ENCODE measurements around the gene GPR183.

Gene GPR183

DNA sequence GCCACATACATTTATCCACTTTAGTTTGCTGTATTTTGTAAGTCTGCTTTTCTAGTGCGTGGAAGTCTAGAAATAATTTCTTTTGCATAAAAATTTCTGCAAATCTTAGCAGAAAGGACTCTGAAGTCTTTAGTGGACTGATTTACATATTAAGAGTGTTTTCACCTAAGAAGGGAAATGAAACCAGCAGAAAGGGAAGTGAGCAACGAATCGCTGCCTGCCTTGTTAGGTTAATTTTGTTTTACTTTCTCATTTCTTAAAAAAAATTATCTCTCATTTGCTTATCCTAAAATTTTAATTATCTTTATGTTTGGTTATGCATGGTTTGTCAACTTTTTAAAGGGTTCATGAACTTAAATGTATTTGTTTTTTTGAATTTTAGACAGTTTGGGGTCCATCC lies 48.3 kb downstream of the GPR183 start:
- no peak for DNase-seq (ENCODE audit: extremely low spot score)
- TF ChIP-seq FOXA1 (IDR thresholded peaks at IDR 0.05) (no peak), SP1 (IDR thresholded peaks at IDR 0.05) (no peak), SUZ12 (IDR thresholded peaks at IDR 0.05) (no peak), ZNF384 (IDR thresholded peaks at IDR 0.05) (no peak), BHLHE40 (IDR thresholded peaks at IDR 0.05; ENCODE audit: borderline replicate concordance) (no peak), ARNT (IDR thresholded peaks at IDR 0.05) (no peak), LEF1 (IDR thresholded peaks at IDR 0.05; ENCODE audit: borderline replicate concordance) (no peak), ELF4 (IDR thresholded peaks at IDR 0.05) (no peak), FOXM1 (IDR thresholded peaks at IDR 0.05; ENCODE audit: borderline replicate concordance) (no peak), CTBP1 (IDR thresholded peaks at IDR 0.05; ENCODE audit: borderline replicate concordance) (no peak), NFRKB (IDR thresholded peaks at IDR 0.05) (no peak), HDGF (IDR thresholded peaks at IDR 0.05; ENCODE audit: borderline replicate concordance) (no peak), FOXK2 (IDR thresholded peaks at IDR 0.05) (no peak), TARDBP (IDR thresholded peaks at IDR 0.05) (no peak), L3MBTL2 (conservative IDR thresholded peaks at IDR 0.05) (no peak)
- TF ChIP-seq, protein P1, sequence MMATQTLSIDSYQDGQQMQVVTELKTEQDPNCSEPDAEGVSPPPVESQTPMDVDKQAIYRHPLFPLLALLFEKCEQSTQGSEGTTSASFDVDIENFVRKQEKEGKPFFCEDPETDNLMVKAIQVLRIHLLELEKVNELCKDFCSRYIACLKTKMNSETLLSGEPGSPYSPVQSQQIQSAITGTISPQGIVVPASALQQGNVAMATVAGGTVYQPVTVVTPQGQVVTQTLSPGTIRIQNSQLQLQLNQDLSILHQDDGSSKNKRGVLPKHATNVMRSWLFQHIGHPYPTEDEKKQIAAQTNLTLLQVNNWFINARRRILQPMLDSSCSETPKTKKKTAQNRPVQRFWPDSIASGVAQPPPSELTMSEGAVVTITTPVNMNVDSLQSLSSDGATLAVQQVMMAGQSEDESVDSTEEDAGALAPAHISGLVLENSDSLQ (IDR thresholded peaks at IDR 0.05), result no peak
- CTCF ChIA-PET, result no interaction called here
- POLR2A ChIA-PET, result no interaction called here

DNA sequence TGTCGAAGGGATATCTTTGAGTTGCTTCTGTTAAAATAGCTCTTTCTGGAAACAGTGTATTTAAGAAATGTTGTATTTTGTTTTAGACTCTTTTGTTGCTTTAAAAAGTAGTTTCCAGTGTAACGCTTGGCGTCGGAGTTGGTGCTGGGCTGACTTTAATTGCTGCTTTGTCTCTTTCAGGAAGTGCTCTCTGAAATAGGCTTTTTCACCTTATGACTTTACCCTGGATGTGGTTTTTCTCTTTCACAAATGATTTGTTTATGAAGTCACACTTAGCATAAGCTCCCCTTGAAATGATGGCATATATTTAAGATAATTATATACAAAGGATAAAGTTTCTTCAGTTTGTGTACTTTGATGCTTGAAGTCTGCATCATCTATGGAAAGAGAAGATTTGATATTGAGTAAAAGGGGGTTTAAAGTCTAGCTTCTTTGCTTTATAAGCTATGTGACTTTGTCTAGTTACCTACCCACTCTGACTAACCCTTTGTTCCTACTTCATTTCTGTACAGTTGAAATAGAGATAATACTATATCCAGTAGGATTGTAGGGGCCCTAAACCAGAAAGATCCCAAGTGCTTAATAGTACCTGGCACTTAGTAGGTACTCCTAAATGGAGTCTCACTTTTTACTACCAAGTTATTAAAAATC lies 48.9 kb downstream of the GPR183 start, which contains the start of gene GPR18:
GPR18 (minus strand) TSS at position 170 of the 651 bp plus-strand sequence. CDS start 2,507 bp downstream, outside the sequence.
- ChIA-PET POLR2A (interaction anchor here (1.0 kb wide), 1 partner anchor 58 kb away, joined by 4 read pairs; the partner anchor contains the start of gene UBAC2), CTCF (no interaction called here)
- TF ChIP-seq TARDBP (IDR thresholded peaks at IDR 0.05) (no peak), FOXM1 (IDR thresholded peaks at IDR 0.05; ENCODE audit: borderline replicate concordance) (no peak), NFRKB (IDR thresholded peaks at IDR 0.05) (no peak), LEF1 (IDR thresholded peaks at IDR 0.05; ENCODE audit: borderline replicate concordance) (no peak), ZNF384 (IDR thresholded peaks at IDR 0.05) (no peak), HDGF (IDR thresholded peaks at IDR 0.05; ENCODE audit: borderline replicate concordance) (no peak), SUZ12 (IDR thresholded peaks at IDR 0.05) (no peak), CTBP1 (IDR thresholded peaks at IDR 0.05; ENCODE audit: borderline replicate concordance) (no peak), FOXK2 (IDR thresholded peaks at IDR 0.05) (no peak), SP1 (IDR thresholded peaks at IDR 0.05) (no peak)
- TF ChIP-seq, protein P1 (IDR thresholded peaks at IDR 0.05), result no peak
- no peak for DNase-seq (ENCODE audit: extremely low spot score)

DNA sequence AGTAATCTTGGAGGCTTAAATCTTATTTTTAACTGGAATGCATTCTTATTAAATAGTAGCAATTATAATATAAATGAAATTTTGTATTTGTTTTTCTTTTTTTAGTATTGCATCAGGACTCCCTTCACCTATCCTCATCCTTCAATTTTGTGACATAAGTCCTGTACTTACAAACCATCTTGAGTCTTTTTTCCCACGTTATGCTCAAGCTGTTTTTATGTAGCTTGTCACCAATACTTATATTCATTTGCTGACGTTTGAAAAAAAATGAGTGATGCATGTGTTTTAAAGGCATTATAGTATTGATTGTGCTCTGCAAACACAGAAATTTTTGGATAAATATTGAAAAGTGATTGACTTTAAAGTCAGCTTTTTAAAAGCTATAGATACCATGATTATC lies 49.9 kb downstream of the GPR183 start:
- no peak for TF ChIP-seq HDGF (IDR thresholded peaks at IDR 0.05; ENCODE audit: borderline replicate concordance)
- no peak for TF ChIP-seq L3MBTL2 (conservative IDR thresholded peaks at IDR 0.05)
- no peak for TF ChIP-seq FOXK2 (IDR thresholded peaks at IDR 0.05)
- TF ChIP-seq FOXM1 (IDR thresholded peaks at IDR 0.05; ENCODE audit: borderline replicate concordance), result no peak
- no peak for TF ChIP-seq NFRKB (IDR thresholded peaks at IDR 0.05)
- TF ChIP-seq ARNT (IDR thresholded peaks at IDR 0.05), result no peak
- TF ChIP-seq SUZ12 (IDR thresholded peaks at IDR 0.05), result no peak
- TF ChIP-seq FOXA1 (IDR thresholded peaks at IDR 0.05), result no peak
- TF ChIP-seq SP1 (IDR thresholded peaks at IDR 0.05), result no peak
- TF ChIP-seq ELF4 (IDR thresholded peaks at IDR 0.05), result no peak
- ChIA-PET POLR2A (no interaction called here), CTCF (interaction anchor here (0.6 kb wide), 1 partner anchor 192 kb away, joined by 3 read pairs; no protein-coding TSS in a partner anchor)
- no peak for DNase-seq (ENCODE audit: extremely low spot score)

DNA sequence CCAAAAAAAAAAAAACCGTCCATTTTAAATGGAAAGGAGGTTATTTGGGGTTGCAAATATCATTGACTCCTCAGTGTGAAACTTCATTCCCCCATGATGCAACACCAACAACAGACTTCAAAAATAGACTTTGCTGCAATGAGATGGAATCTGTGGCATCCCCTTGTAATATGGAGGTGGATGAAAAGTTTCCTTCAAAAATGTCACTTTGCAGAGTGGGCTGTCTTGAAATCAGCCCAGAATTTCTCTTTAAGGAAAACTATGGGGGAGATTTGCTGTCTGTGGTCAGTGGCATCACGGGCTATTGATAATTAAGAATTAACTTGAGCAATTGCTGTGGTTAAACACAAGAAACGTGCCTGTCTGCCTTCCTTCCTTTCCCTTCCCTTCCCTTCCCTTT lies 50.5 kb downstream of the GPR183 start:
- DNase-seq (ENCODE audit: extremely low spot score), result no peak
- ChIA-PET POLR2A (interaction anchor here (1.0 kb wide), 1 partner anchor 56 kb away, joined by 4 read pairs; the partner anchor contains the start of gene UBAC2), CTCF (no interaction called here)
- TF ChIP-seq FOXK2 (IDR thresholded peaks at IDR 0.05), result no peak
- no peak for TF ChIP-seq BHLHE40 (IDR thresholded peaks at IDR 0.05; ENCODE audit: borderline replicate concordance)
- no peak for TF ChIP-seq CTBP1 (IDR thresholded peaks at IDR 0.05; ENCODE audit: borderline replicate concordance)
- TF ChIP-seq ARNT (IDR thresholded peaks at IDR 0.05), result no peak

DNA sequence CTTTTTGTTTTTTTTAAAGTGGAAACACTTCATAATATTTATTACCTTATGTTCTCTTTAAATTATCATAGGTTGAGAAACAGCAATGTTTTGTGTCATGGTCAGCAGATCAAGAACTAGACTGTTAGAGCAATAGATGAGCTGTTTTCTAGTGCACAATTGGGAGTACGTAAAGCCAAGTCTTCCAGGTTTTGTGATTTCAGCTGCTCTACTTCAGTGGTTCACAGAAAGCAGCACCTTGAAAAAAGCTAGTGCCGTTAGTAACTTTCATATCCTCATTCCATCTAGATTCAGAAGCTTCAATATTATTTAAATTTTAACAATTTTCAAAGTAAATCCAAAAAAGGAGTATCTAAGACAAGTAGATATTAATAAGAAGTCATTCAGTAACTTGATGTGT lies 50.9 kb downstream of the GPR183 start:
- POLR2A ChIA-PET, result interaction anchor here (1.0 kb wide), 1 partner anchor 56 kb away, joined by 4 read pairs; the partner anchor contains the start of gene UBAC2
- no peak for TF ChIP-seq CTBP1 (IDR thresholded peaks at IDR 0.05; ENCODE audit: borderline replicate concordance)
- TF ChIP-seq BHLHE40 (IDR thresholded peaks at IDR 0.05; ENCODE audit: borderline replicate concordance), result no peak
- TF ChIP-seq ZNF384 (IDR thresholded peaks at IDR 0.05), result no peak
- TF ChIP-seq FOXK2 (IDR thresholded peaks at IDR 0.05), result no peak
- TF ChIP-seq TARDBP (IDR thresholded peaks at IDR 0.05), result no peak
- TF ChIP-seq FOXM1 (IDR thresholded peaks at IDR 0.05; ENCODE audit: borderline replicate concordance), result no peak
- no peak for TF ChIP-seq LEF1 (IDR thresholded peaks at IDR 0.05; ENCODE audit: borderline replicate concordance)
- TF ChIP-seq ARNT (IDR thresholded peaks at IDR 0.05), result no peak
- no peak for TF ChIP-seq ELF4 (IDR thresholded peaks at IDR 0.05)
- no peak for TF ChIP-seq HDGF (IDR thresholded peaks at IDR 0.05; ENCODE audit: borderline replicate concordance)
- TF ChIP-seq NFRKB (IDR thresholded peaks at IDR 0.05), result no peak
- no peak for TF ChIP-seq SUZ12 (IDR thresholded peaks at IDR 0.05)
- TF ChIP-seq, protein P1 (IDR thresholded peaks at IDR 0.05), result no peak
- no peak for TF ChIP-seq SP1 (IDR thresholded peaks at IDR 0.05)
- TF ChIP-seq L3MBTL2 (conservative IDR thresholded peaks at IDR 0.05), result no peak
- TF ChIP-seq FOXA1 (IDR thresholded peaks at IDR 0.05), result no peak
- DNase-seq (ENCODE audit: extremely low spot score), result no peak
- CTCF ChIA-PET, result no interaction called here

DNA sequence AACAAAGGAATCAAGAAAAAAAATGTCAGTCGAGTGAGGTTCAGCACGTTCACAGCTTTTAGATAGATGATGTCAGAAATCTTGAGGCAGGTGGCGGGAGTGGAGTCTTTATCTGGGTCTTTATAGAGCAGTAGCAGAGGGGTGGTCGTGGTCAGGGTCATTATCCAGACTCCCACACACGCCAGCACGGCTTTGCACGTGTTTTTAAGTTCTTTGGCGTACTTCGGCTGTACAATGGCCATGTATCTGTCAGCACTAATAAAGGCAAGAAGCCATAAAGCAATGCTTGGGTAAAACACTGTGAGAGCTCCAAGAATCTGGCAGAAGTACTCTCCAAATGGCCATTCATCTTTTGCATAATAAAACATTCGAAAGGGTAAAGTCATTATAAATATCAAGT lies 51.9 kb downstream of the GPR183 start:
- CTCF ChIA-PET, result interaction anchor here (0.6 kb wide), 1 partner anchor 335 kb away, joined by 4 read pairs; no protein-coding TSS in a partner anchor
- no peak for TF ChIP-seq FOXK2 (IDR thresholded peaks at IDR 0.05)
- TF ChIP-seq FOXM1 (IDR thresholded peaks at IDR 0.05; ENCODE audit: borderline replicate concordance), result no peak
- TF ChIP-seq FOXA1 (IDR thresholded peaks at IDR 0.05), result no peak
- TF ChIP-seq NFRKB (IDR thresholded peaks at IDR 0.05), result no peak
- no peak for TF ChIP-seq SP1 (IDR thresholded peaks at IDR 0.05)
- TF ChIP-seq ARNT (IDR thresholded peaks at IDR 0.05), result no peak
- no peak for DNase-seq (ENCODE audit: extremely low spot score)
- POLR2A ChIA-PET, result no interaction called here

Measured in HEK293T (cell line).